ENCODE measurements around the gene UST.

The UST gene

GRCh38 chr6:149081281-149081680, 334.5 kb downstream of the UST start:
- POLR2A ChIA-PET = interaction anchor here (0.6 kb wide), 1 partner anchor 235 kb away, joined by 3 read pairs; no protein-coding TSS in a partner anchor
- CTCF ChIA-PET = interaction anchor here (1.1 to 1.2 kb wide), 2 partner anchors 50 to 360 kb away, joined by 3 to 4 read pairs; no protein-coding TSS in a partner anchor
- TF ChIP-seq, protein P1, sequence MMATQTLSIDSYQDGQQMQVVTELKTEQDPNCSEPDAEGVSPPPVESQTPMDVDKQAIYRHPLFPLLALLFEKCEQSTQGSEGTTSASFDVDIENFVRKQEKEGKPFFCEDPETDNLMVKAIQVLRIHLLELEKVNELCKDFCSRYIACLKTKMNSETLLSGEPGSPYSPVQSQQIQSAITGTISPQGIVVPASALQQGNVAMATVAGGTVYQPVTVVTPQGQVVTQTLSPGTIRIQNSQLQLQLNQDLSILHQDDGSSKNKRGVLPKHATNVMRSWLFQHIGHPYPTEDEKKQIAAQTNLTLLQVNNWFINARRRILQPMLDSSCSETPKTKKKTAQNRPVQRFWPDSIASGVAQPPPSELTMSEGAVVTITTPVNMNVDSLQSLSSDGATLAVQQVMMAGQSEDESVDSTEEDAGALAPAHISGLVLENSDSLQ (IDR thresholded peaks at IDR 0.05) = no peak
- TF ChIP-seq ARNT (IDR thresholded peaks at IDR 0.05) (no peak), HDGF (IDR thresholded peaks at IDR 0.05; ENCODE audit: borderline replicate concordance) (no peak), FOXA1 (IDR thresholded peaks at IDR 0.05) (no peak), ZNF384 (IDR thresholded peaks at IDR 0.05) (no peak), L3MBTL2 (conservative IDR thresholded peaks at IDR 0.05) (no peak), FOXM1 (IDR thresholded peaks at IDR 0.05; ENCODE audit: borderline replicate concordance) (no peak), SP1 (IDR thresholded peaks at IDR 0.05) (no peak), SUZ12 (IDR thresholded peaks at IDR 0.05) (no peak), BHLHE40 (IDR thresholded peaks at IDR 0.05; ENCODE audit: borderline replicate concordance) (no peak), NFRKB (IDR thresholded peaks at IDR 0.05) (no peak), LEF1 (IDR thresholded peaks at IDR 0.05; ENCODE audit: borderline replicate concordance) (no peak), CTBP1 (IDR thresholded peaks at IDR 0.05; ENCODE audit: borderline replicate concordance) (no peak), TARDBP (IDR thresholded peaks at IDR 0.05) (no peak), FOXK2 (IDR thresholded peaks at IDR 0.05) (no peak)
- DNase-seq (ENCODE audit: extremely low spot score) = no peak

GRCh38 chr6:149082320-149082719, 335.5 kb downstream of the UST start:
- peak; percentile 76 for DNase-seq (ENCODE audit: extremely low spot score)
- CTCF ChIA-PET = interaction anchor here (0.6 to 1.3 kb wide), 4 partner anchors 211 to 426 kb away, joined by 3 to 7 read pairs (median 6); no protein-coding TSS in a partner anchor
- POLR2A ChIA-PET = no interaction called here
- TF ChIP-seq FOXA1 (IDR thresholded peaks at IDR 0.05) (no peak), ARNT (IDR thresholded peaks at IDR 0.05) (no peak), ELF4 (IDR thresholded peaks at IDR 0.05) (no peak)
- TF ChIP-seq, protein P1 (IDR thresholded peaks at IDR 0.05) = no peak

DNA sequence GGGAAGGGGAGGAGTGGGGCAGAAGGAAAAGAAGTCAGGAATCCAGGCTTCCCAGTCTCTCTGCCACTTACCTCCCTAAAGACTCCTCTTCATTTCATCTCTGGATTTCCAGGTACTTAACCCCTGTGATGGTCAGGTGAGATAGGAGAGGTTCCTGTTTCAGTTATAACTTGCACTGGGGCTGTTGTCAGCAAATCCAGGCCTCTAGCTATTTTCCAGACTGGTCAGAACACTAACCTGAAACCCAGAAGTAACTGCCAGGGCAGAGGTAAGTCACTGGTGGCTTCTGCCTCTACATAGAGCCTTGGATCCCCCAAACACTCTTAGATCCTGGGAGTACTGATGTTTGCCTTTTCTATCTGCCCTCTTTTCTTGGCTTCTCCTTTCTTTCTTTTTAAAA, 337.2 kb downstream of the UST start:
- ChIA-PET POLR2A (no interaction called here), CTCF (interaction anchor here (1.9 kb wide), 1 partner anchor 348 kb away, joined by 10 read pairs; no protein-coding TSS in a partner anchor)
- no peak for TF ChIP-seq SP1 (IDR thresholded peaks at IDR 0.05)
- TF ChIP-seq, protein P1 (IDR thresholded peaks at IDR 0.05) = no peak
- TF ChIP-seq LEF1 (IDR thresholded peaks at IDR 0.05; ENCODE audit: borderline replicate concordance) = no peak
- no peak for TF ChIP-seq CTBP1 (IDR thresholded peaks at IDR 0.05; ENCODE audit: borderline replicate concordance)
- no peak for TF ChIP-seq BHLHE40 (IDR thresholded peaks at IDR 0.05; ENCODE audit: borderline replicate concordance)
- TF ChIP-seq FOXM1 (IDR thresholded peaks at IDR 0.05; ENCODE audit: borderline replicate concordance) = no peak
- TF ChIP-seq SUZ12 (IDR thresholded peaks at IDR 0.05) = no peak
- no peak for TF ChIP-seq ZNF384 (IDR thresholded peaks at IDR 0.05)
- TF ChIP-seq ELF4 (IDR thresholded peaks at IDR 0.05) = no peak
- TF ChIP-seq NFRKB (IDR thresholded peaks at IDR 0.05) = no peak
- TF ChIP-seq FOXK2 (IDR thresholded peaks at IDR 0.05) = no peak
- no peak for TF ChIP-seq FOXA1 (IDR thresholded peaks at IDR 0.05)
- no peak for TF ChIP-seq ARNT (IDR thresholded peaks at IDR 0.05)
- no peak for DNase-seq (ENCODE audit: extremely low spot score)

- DNase-seq (ENCODE audit: extremely low spot score) = no peak
- TF ChIP-seq ELF4 (IDR thresholded peaks at IDR 0.05) = no peak
- TF ChIP-seq FOXA1 (IDR thresholded peaks at IDR 0.05) = no peak
- TF ChIP-seq LEF1 (IDR thresholded peaks at IDR 0.05; ENCODE audit: borderline replicate concordance) = no peak
- TF ChIP-seq, protein P1 (IDR thresholded peaks at IDR 0.05) = no peak
- TF ChIP-seq TARDBP (IDR thresholded peaks at IDR 0.05) = no peak
- no peak for TF ChIP-seq CTBP1 (IDR thresholded peaks at IDR 0.05; ENCODE audit: borderline replicate concordance)
- no peak for TF ChIP-seq BHLHE40 (IDR thresholded peaks at IDR 0.05; ENCODE audit: borderline replicate concordance)
- CTCF ChIA-PET = interaction anchor here (1.9 kb wide), 1 partner anchor 347 kb away, joined by 10 read pairs; no protein-coding TSS in a partner anchor
- POLR2A ChIA-PET = no interaction called here
Observed at GRCh38 chr6:149084808-149085556, 338.2 kb downstream of the UST start.

- POLR2A ChIA-PET = no interaction called here
Observed at GRCh38 chr6:149085557-149085938, 338.7 kb downstream of the UST start.

More at GRCh38 chr6:149085557-149085938, 338.7 kb downstream of the UST start:
- DNase-seq (ENCODE audit: extremely low spot score) = no peak
- TF ChIP-seq SUZ12 (IDR thresholded peaks at IDR 0.05) = no peak
- TF ChIP-seq L3MBTL2 (conservative IDR thresholded peaks at IDR 0.05) = no peak
- TF ChIP-seq CTBP1 (IDR thresholded peaks at IDR 0.05; ENCODE audit: borderline replicate concordance) = no peak
- TF ChIP-seq HDGF (IDR thresholded peaks at IDR 0.05; ENCODE audit: borderline replicate concordance) = no peak
- no peak for TF ChIP-seq ELF4 (IDR thresholded peaks at IDR 0.05)
- TF ChIP-seq SP1 (IDR thresholded peaks at IDR 0.05) = no peak
- TF ChIP-seq, protein P1 (IDR thresholded peaks at IDR 0.05) = no peak
- no peak for TF ChIP-seq NFRKB (IDR thresholded peaks at IDR 0.05)
- TF ChIP-seq TARDBP (IDR thresholded peaks at IDR 0.05) = no peak
- TF ChIP-seq ZNF384 (IDR thresholded peaks at IDR 0.05) = no peak
- TF ChIP-seq ARNT (IDR thresholded peaks at IDR 0.05) = no peak
- no peak for TF ChIP-seq FOXA1 (IDR thresholded peaks at IDR 0.05)
- TF ChIP-seq FOXK2 (IDR thresholded peaks at IDR 0.05) = no peak
- TF ChIP-seq BHLHE40 (IDR thresholded peaks at IDR 0.05; ENCODE audit: borderline replicate concordance) = no peak
- CTCF ChIA-PET = interaction anchor here (1.9 kb wide), 1 partner anchor 346 kb away, joined by 10 read pairs; no protein-coding TSS in a partner anchor
